Measurements from ENCODE around the gene CES4A.
"Not testable (repeated sequence)": the region's sequence is repeated elsewhere in the genome, so short reads cannot be mapped to it uniquely, and the experiment has no call there.

Gene CES4A

GRCh38 chr16:66944971-66945370, 43.4 kb upstream of the CES4A start:
- H3K79me2 ChIP-seq (ENCODE audit: control insufficient read depth, insufficient read depth, low read length); H4K5ac ChIP-seq (ENCODE audit: low read length); H3K36me3 ChIP-seq (ENCODE audit: control insufficient read depth, insufficient read depth, low read length); H3K9ac ChIP-seq (ENCODE audit: low read length); H2AK5ac ChIP-seq (ENCODE audit: low read length); H3K79me1 ChIP-seq (ENCODE audit: low read length); H2BK5ac ChIP-seq (ENCODE audit: low read length); H3K27ac ChIP-seq (ENCODE audit: low read depth, low read length); H3K23ac ChIP-seq (ENCODE audit: low read length); H3K4me3 ChIP-seq (ENCODE audit: low read length); H4K8ac ChIP-seq (ENCODE audit: low read depth, low read length); DNase-seq; H3K4ac ChIP-seq (ENCODE audit: low read depth, low read length); H2BK120ac ChIP-seq (ENCODE audit: low read depth, low read length); H3K4me2 ChIP-seq (ENCODE audit: low read length); H3K18ac ChIP-seq (ENCODE audit: low read length); H2BK15ac ChIP-seq (replicated peaks; ENCODE audit: low read depth); H3K4me1 ChIP-seq (ENCODE audit: control insufficient read depth, low read depth, low read length); H3K56ac ChIP-seq (ENCODE audit: low read length): not testable (repeated sequence)
- H3K27me3 ChIP-seq (ENCODE audit: insufficient read depth, low read length, poor library complexity), result peaks cover 11% of the 10 kb centered on the region
- no CpG with 5 or more reads among the region's 9 CpGs for WGBS (ENCODE audit: extremely low coverage, insufficient coverage, low lambda C conversion rate)

DNA sequence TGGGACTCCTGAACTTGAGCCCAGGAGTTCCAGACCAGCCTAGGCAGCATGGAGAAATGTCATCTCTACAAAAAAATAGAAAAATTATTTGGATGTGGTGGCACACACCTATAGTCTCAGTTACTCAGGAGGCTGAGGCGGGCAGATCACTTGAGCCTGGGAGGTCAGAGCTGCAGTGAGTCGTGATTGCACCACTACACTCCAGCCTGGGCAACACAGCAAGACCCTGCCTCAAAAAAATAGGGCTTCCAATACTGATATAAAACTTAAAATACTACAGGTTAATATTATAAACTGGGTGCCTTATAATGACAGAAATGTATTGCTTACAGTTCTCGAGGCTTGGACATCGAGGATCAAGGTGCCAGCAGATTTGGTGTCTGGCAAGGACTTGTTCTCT, 42.5 kb upstream of the CES4A start:
- Histone ChIP-seq H3K4me1 (ENCODE audit: control insufficient read depth, low read depth, low read length) (no peaks in the 10 kb centered on the region), H3K9ac (ENCODE audit: low read length) (no peak overlapping the region), H3K56ac (ENCODE audit: low read length) (no peak overlapping the region), H3K23ac (ENCODE audit: low read length) (no peak overlapping the region), H2BK5ac (ENCODE audit: low read length) (no peak overlapping the region), H3K4me2 (ENCODE audit: low read length) (no peak overlapping the region), H2BK120ac (ENCODE audit: low read depth, low read length) (no peak overlapping the region), H3K79me1 (ENCODE audit: low read length) (no peaks in the 10 kb centered on the region), H2AK5ac (ENCODE audit: low read length) (no peak overlapping the region), H3K36me3 (ENCODE audit: control insufficient read depth, insufficient read depth, low read length) (peaks cover 2% of the 10 kb centered on the region), H3K18ac (ENCODE audit: low read length) (no peak overlapping the region), H4K8ac (ENCODE audit: low read depth, low read length) (no peak overlapping the region), H2BK15ac (replicated peaks; ENCODE audit: low read depth) (no peak overlapping the region), H4K5ac (ENCODE audit: low read length) (no peak overlapping the region), H3K79me2 (ENCODE audit: control insufficient read depth, insufficient read depth, low read length) (no peaks in the 10 kb centered on the region), H3K27ac (ENCODE audit: low read depth, low read length) (no peak overlapping the region), H3K27me3 (ENCODE audit: insufficient read depth, low read length, poor library complexity) (peaks cover 11% of the 10 kb centered on the region), H3K4me3 (ENCODE audit: low read length) (no peak overlapping the region), H3K4ac (ENCODE audit: low read depth, low read length) (no peak overlapping the region)
- WGBS (ENCODE audit: extremely low coverage, insufficient coverage, low lambda C conversion rate), result no CpG with 5 or more reads among the region's 4 CpGs
- no peak for DNase-seq

DNA sequence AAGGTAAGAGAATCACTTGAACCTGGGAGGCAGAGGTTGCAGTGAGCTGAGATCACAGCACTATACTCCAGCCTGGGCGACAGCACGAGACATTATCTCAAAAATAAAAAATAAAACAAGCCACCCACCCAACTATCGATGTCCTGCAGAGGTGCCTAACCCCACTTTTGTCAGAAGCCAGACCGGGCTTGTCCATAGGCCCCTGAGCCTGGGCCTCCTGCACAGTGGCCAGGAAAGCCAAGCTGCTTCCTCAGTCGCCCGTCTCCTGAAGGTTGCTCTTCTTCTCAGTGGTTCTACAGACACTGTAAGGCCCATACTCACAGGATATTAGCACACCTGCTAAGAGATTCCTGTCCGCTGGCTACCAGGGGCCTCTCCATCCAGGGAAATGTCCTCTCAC, 41.8 kb upstream of the CES4A start:
- no CpG with 5 or more reads among the region's 7 CpGs for WGBS (ENCODE audit: extremely low coverage, insufficient coverage, low lambda C conversion rate)
- Histone ChIP-seq H3K27ac (ENCODE audit: low read depth, low read length) (no peak overlapping the region), H3K4ac (ENCODE audit: low read depth, low read length) (no peak overlapping the region), H4K8ac (ENCODE audit: low read depth, low read length) (no peak overlapping the region), H3K36me3 (ENCODE audit: control insufficient read depth, insufficient read depth, low read length) (peaks cover 2% of the 10 kb centered on the region), H3K4me2 (ENCODE audit: low read length) (no peak overlapping the region), H2BK15ac (replicated peaks; ENCODE audit: low read depth) (no peak overlapping the region), H4K5ac (ENCODE audit: low read length) (no peak overlapping the region), H2BK120ac (ENCODE audit: low read depth, low read length) (no peak overlapping the region), H3K56ac (ENCODE audit: low read length) (no peak overlapping the region), H3K18ac (ENCODE audit: low read length) (no peak overlapping the region), H3K23ac (ENCODE audit: low read length) (no peak overlapping the region), H3K9ac (ENCODE audit: low read length) (no peak overlapping the region), H2BK5ac (ENCODE audit: low read length) (no peak overlapping the region), H3K4me1 (ENCODE audit: control insufficient read depth, low read depth, low read length) (no peaks in the 10 kb centered on the region), H3K79me1 (ENCODE audit: low read length) (no peaks in the 10 kb centered on the region), H3K79me2 (ENCODE audit: control insufficient read depth, insufficient read depth, low read length) (no peaks in the 10 kb centered on the region), H3K27me3 (ENCODE audit: insufficient read depth, low read length, poor library complexity) (peaks cover 11% of the 10 kb centered on the region), H2AK5ac (ENCODE audit: low read length) (no peak overlapping the region), H3K4me3 (ENCODE audit: low read length) (no peak overlapping the region)
- no peak for DNase-seq

DNA sequence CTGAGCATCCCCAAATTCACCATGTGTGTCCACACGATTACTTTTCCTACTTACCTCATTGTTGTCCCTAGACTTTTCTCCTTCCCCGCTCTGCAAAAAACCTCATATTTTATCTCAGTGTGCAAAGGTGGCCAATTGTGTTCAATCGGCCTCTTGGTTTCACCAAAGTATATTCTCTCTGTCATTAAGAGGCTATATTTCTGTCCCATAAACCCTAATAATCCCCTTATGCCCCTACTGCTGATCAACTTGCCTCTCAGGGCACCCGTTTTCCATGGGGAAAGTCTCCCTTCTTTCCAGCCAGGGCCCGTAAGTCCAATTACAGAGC, 41.5 kb upstream of the CES4A start:
- H3K23ac ChIP-seq (ENCODE audit: low read length), result no peak overlapping the region
- no peak overlapping the region for H2BK5ac ChIP-seq (ENCODE audit: low read length)
- no peaks in the 10 kb centered on the region for H3K4me1 ChIP-seq (ENCODE audit: control insufficient read depth, low read depth, low read length)
- H3K9ac ChIP-seq (ENCODE audit: low read length), result no peak overlapping the region
- H3K4ac ChIP-seq (ENCODE audit: low read depth, low read length), result no peak overlapping the region
- no peak overlapping the region for H2BK120ac ChIP-seq (ENCODE audit: low read depth, low read length)
- DNase-seq, result no peak
- peaks cover 11% of the 10 kb centered on the region for H3K27me3 ChIP-seq (ENCODE audit: insufficient read depth, low read length, poor library complexity)
- no peaks in the 10 kb centered on the region for H3K79me1 ChIP-seq (ENCODE audit: low read length)
- no peak overlapping the region for H3K18ac ChIP-seq (ENCODE audit: low read length)
- no peak overlapping the region for H3K4me3 ChIP-seq (ENCODE audit: low read length)
- no peak overlapping the region for H3K56ac ChIP-seq (ENCODE audit: low read length)
- no peak overlapping the region for H3K4me2 ChIP-seq (ENCODE audit: low read length)
- H2BK15ac ChIP-seq (replicated peaks; ENCODE audit: low read depth), result no peak overlapping the region
- H3K36me3 ChIP-seq (ENCODE audit: control insufficient read depth, insufficient read depth, low read length), result peaks cover 2% of the 10 kb centered on the region
- H3K79me2 ChIP-seq (ENCODE audit: control insufficient read depth, insufficient read depth, low read length), result no peaks in the 10 kb centered on the region
- no CpG with 5 or more reads among the region's 5 CpGs for WGBS (ENCODE audit: extremely low coverage, insufficient coverage, low lambda C conversion rate)
- H4K5ac ChIP-seq (ENCODE audit: low read length), result no peak overlapping the region
- H4K8ac ChIP-seq (ENCODE audit: low read depth, low read length), result no peak overlapping the region
- no peak overlapping the region for H3K27ac ChIP-seq (ENCODE audit: low read depth, low read length)
- H2AK5ac ChIP-seq (ENCODE audit: low read length), result no peak overlapping the region

DNA sequence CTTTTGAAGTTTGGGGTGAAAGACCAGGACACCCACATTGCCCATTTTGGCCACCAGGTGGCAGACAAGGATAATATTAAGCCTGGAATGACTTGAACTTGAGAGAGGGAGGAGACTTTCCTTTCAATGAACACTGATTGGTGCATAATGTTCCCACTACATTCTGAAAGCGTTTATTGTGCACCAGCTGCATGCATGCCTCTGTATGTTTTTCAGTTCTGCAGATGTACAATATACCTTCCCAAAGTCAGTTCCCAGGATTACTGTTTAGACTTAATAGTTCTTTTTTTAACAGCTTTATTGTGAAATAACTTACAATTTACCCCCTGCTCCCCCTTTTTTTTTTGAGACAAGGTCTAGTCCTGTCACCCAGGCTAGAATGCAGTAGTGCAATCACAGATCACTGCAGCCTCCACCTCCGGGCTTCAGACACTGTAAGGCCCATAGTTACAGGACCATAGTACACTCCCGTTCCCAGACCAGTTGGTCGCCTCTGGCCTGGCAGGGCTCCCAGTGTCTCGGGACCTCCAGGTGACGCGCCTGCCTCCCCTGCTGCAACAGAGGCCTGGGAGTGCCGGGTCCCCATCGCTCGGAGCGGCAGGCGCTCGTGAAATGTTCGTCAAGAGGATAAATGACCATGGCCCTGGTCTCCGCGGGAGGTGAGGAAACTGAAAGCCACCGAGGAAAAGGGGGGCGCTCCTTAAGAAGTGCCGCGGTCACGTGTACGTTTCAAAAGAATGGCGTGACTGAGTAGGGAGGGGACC, 40.9 kb upstream of the CES4A start:
- Histone ChIP-seq H2AK5ac (ENCODE audit: low read length) (no peak overlapping the region), H3K79me2 (ENCODE audit: control insufficient read depth, insufficient read depth, low read length) (no peaks in the 10 kb centered on the region), H3K27me3 (ENCODE audit: insufficient read depth, low read length, poor library complexity) (peaks cover 11% of the 10 kb centered on the region), H3K4me1 (ENCODE audit: control insufficient read depth, low read depth, low read length) (no peaks in the 10 kb centered on the region), H3K23ac (ENCODE audit: low read length) (no peak overlapping the region), H3K4me3 (ENCODE audit: low read length) (no peak overlapping the region), H2BK120ac (ENCODE audit: low read depth, low read length) (no peak overlapping the region), H3K9ac (ENCODE audit: low read length) (no peak overlapping the region), H2BK15ac (replicated peaks; ENCODE audit: low read depth) (no peak overlapping the region), H4K5ac (ENCODE audit: low read length) (no peak overlapping the region), H4K8ac (ENCODE audit: low read depth, low read length) (no peak overlapping the region), H3K27ac (ENCODE audit: low read depth, low read length) (no peak overlapping the region), H3K18ac (ENCODE audit: low read length) (no peak overlapping the region), H2BK5ac (ENCODE audit: low read length) (no peak overlapping the region), H3K56ac (ENCODE audit: low read length) (no peak overlapping the region), H3K79me1 (ENCODE audit: low read length) (no peaks in the 10 kb centered on the region), H3K36me3 (ENCODE audit: control insufficient read depth, insufficient read depth, low read length) (no peaks in the 10 kb centered on the region), H3K4ac (ENCODE audit: low read depth, low read length) (no peak overlapping the region), H3K4me2 (ENCODE audit: low read length) (peak overlapping the region; percentile 22)
- DNase-seq, result peak; percentile 86
- no CpG with 5 or more reads among the region's 23 CpGs for WGBS (ENCODE audit: extremely low coverage, insufficient coverage, low lambda C conversion rate)
